Neural crest cell (in vitro differentiated cells): ENCODE measurements around the gene ATG4A. TPM values are rescaled to one million over a fixed set of nuclear protein-coding genes. Genes with fewer than 3 reads are reported as not detected.

ENCODE experiments used
- DNase-seq: peaks from one replicate; pipeline ENCODE4 v3.0.0; 2021; ENCODE audit warnings: low read depth, mixed read lengths, low spot score
- H3K27ac Mint-ChIP-seq: one replicate; pipeline ENCODE4 v1.8.0; 2021; ENCODE audit warnings: mild to moderate bottlenecking, mixed read lengths; ENCODE audit not compliant: unreplicated experiment
- H3K27me3 Mint-ChIP-seq: 2 replicates; pipeline ENCODE4 v1.8.0; 2021; ENCODE audit warnings: low read depth, mild to moderate bottlenecking, mixed read lengths
- H3K36me3 Mint-ChIP-seq: 2 replicates; pipeline ENCODE4 v1.8.0; 2021; ENCODE audit warnings: low read depth, mild to moderate bottlenecking, mixed read lengths
- H3K4me1 Mint-ChIP-seq: 2 replicates; pipeline ENCODE4 v1.8.0; 2021; ENCODE audit warnings: mixed read lengths
- H3K4me3 Mint-ChIP-seq: one replicate; pipeline ENCODE4 v1.8.0; 2021; ENCODE audit warnings: mild to moderate bottlenecking, mixed read lengths
- H3K9me3 Mint-ChIP-seq: 2 replicates; pipeline ENCODE4 v1.8.0; 2021; ENCODE audit warnings: mixed read lengths
- total RNA-seq: library from RNA; stranded (reverse); gene quantifications from 2 replicates; pipeline ENCODE4 v1.2.1, GENCODE V29; 2021
- TF ChIP-seq, protein P1 (sequence below): fragments of 200-600 bp; sonication (generic); conservative IDR thresholded peaks from 2 replicates; pipeline ENCODE4 v1.5.0; 2021; ENCODE audit warnings: antibody characterized with exemption, mild to moderate bottlenecking

Gene ATG4A
- total RNA-seq, 1 donor from 2014 or later: 7.5 TPM

DNA sequence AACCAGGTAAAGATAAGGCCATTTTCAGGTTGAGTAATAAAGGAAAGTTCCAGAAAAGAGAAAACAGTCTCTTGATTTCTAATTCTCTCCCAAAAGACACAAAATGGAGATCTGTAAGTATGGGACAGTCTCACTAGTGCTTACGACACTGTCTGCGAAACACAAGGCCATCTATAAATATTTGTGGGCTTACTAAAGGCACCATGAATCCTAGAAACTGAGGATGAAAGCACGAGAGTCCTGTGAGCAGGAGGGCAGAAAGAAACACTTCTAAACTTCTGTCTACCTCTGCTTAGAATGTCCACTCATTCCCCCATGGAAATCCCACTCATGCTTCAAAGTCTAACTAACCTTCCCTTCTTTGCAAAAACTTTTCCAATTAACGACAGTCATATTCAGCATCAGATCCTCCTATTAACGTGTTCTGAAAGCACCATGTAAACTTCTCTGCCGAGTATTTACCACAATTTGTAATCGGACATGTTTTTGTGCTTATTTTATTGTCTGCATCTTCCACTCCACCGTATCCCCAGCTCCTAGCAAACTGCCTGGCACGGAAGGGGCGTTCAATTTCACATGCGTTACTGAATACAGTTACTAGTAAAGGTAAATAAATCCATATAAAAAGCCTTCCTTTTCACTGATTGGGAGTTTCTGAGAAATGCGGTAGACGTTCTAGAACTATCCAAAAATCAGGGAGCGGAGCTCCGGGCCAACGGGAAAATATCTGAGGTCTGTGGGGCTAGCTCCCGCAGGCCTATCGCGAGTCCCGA is 901 bp upstream of the ATG4A start:
- H3K27me3 Mint-ChIP-seq: peaks cover 7% of the 10 kb centered on the region
- no peak overlapping the region for H3K27ac Mint-ChIP-seq
- H3K4me3 Mint-ChIP-seq: no peak overlapping the region
- H3K9me3 Mint-ChIP-seq: no peaks in the 10 kb centered on the region
- peaks cover 11% of the 10 kb centered on the region for H3K4me1 Mint-ChIP-seq
- DNase-seq: no peak
- no peaks in the 10 kb centered on the region for H3K36me3 Mint-ChIP-seq
- TF ChIP-seq, protein P1, sequence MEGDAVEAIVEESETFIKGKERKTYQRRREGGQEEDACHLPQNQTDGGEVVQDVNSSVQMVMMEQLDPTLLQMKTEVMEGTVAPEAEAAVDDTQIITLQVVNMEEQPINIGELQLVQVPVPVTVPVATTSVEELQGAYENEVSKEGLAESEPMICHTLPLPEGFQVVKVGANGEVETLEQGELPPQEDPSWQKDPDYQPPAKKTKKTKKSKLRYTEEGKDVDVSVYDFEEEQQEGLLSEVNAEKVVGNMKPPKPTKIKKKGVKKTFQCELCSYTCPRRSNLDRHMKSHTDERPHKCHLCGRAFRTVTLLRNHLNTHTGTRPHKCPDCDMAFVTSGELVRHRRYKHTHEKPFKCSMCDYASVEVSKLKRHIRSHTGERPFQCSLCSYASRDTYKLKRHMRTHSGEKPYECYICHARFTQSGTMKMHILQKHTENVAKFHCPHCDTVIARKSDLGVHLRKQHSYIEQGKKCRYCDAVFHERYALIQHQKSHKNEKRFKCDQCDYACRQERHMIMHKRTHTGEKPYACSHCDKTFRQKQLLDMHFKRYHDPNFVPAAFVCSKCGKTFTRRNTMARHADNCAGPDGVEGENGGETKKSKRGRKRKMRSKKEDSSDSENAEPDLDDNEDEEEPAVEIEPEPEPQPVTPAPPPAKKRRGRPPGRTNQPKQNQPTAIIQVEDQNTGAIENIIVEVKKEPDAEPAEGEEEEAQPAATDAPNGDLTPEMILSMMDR: no peak

DNA sequence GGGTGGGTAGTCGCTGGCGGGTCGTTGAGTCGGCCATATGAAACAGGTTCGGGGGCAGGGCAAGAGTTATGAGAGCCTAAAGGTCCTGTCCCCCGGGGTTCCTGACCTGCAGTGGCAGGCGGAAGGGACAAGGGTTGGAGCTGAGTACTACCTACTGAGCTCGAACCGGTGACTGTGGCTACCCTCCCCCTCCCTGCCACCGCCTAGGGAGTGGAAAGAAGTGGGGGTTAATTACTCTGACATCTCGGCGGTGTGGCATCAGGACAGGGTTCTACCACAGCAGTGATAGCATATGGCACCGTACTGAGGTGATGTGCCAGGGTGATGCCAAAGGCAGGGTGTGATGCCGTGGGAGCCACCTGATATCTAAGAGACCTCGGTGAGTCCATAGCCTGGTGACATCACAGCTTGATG is 307 bp downstream of the ATG4A start:
- no peaks in the 10 kb centered on the region for H3K9me3 Mint-ChIP-seq
- peaks cover 7% of the 10 kb centered on the region for H3K27me3 Mint-ChIP-seq
- no peak for DNase-seq
- TF ChIP-seq, protein P1: no peak
- H3K4me1 Mint-ChIP-seq: peaks cover 11% of the 10 kb centered on the region
- H3K27ac Mint-ChIP-seq: no peak overlapping the region
- no peak overlapping the region for H3K4me3 Mint-ChIP-seq
- H3K36me3 Mint-ChIP-seq: no peaks in the 10 kb centered on the region

DNA sequence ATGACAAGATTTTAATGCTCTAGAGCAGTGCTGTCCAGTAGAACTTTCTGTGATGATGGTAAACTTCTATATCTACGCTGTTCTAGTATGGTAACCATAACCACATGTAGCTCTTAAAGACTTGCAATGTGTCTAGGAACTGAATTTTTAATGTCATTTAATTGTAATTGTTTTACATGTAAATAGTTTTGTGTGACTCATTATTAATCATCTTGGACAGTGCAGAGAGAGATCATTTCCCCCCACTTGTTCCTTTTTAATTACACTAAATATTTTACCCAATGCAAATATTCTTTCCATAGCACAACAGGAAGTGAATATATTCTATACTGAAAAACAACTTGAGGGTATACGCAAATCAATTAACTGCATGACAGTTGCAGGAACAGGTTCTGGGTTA is 5.8 kb downstream of the ATG4A start:
- H3K4me1 Mint-ChIP-seq: no peaks in the 10 kb centered on the region
- no peak for DNase-seq
- TF ChIP-seq, protein P1: no peak
- H3K27ac Mint-ChIP-seq: no peak overlapping the region
- H3K9me3 Mint-ChIP-seq: no peaks in the 10 kb centered on the region
- no peak overlapping the region for H3K4me3 Mint-ChIP-seq
- H3K27me3 Mint-ChIP-seq: peaks cover 7% of the 10 kb centered on the region
- no peaks in the 10 kb centered on the region for H3K36me3 Mint-ChIP-seq

DNA sequence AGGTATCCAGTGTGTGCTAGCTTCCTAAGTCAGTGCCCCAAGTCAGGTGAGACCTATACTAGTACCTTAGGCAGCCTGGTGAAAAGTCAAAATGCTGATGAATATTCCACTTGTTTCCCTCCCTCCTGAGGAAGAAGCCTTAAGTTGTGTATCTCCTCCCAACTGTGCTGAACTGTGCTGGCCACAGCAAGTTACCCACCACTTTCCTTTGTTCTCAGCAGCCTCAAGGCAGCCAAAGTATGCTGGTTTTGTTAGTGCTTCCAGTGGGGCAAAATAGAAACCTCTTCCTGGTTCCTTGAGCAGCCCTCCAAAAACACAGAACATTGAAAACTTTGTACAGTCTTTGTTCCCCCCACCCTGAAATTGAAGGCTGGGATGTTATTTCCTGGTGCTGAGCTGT is 13.9 kb downstream of the ATG4A start:
- Mint-ChIP-seq H3K9me3 (peaks cover under 1% of the 10 kb centered on the region), H3K4me3 (no peak overlapping the region), H3K36me3 (no peaks in the 10 kb centered on the region), H3K27me3 (no peaks in the 10 kb centered on the region), H3K4me1 (no peaks in the 10 kb centered on the region), H3K27ac (no peak overlapping the region)
- TF ChIP-seq, protein P1: no peak
- DNase-seq: no peak

DNA sequence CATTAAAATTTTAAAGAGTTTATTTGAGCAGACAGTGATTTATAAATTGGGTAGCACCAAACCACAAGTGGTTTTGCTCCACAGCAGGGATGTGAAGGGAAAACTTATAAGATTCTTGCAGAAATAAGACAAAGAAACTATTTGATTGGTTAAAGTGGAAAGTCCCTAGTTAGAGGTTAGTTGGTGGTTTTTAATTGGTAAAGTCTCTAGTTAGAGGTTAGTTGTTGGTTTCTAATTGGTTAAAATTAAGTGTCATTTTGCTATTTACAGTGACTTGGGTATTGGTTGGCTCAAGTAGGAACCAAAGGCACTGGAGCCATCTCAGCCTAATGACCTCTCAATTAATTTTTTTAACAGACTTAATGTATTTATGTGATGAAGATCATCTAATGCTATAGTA is 23.0 kb downstream of the ATG4A start:
- Mint-ChIP-seq H3K27me3 (no peaks in the 10 kb centered on the region), H3K9me3 (peaks cover 3% of the 10 kb centered on the region), H3K4me3 (no peak overlapping the region), H3K27ac (no peak overlapping the region), H3K36me3 (no peaks in the 10 kb centered on the region), H3K4me1 (no peaks in the 10 kb centered on the region)
- TF ChIP-seq, protein P1: no peak
- no peak for DNase-seq
